ENCODE results near the gene LARP4.

DNA sequence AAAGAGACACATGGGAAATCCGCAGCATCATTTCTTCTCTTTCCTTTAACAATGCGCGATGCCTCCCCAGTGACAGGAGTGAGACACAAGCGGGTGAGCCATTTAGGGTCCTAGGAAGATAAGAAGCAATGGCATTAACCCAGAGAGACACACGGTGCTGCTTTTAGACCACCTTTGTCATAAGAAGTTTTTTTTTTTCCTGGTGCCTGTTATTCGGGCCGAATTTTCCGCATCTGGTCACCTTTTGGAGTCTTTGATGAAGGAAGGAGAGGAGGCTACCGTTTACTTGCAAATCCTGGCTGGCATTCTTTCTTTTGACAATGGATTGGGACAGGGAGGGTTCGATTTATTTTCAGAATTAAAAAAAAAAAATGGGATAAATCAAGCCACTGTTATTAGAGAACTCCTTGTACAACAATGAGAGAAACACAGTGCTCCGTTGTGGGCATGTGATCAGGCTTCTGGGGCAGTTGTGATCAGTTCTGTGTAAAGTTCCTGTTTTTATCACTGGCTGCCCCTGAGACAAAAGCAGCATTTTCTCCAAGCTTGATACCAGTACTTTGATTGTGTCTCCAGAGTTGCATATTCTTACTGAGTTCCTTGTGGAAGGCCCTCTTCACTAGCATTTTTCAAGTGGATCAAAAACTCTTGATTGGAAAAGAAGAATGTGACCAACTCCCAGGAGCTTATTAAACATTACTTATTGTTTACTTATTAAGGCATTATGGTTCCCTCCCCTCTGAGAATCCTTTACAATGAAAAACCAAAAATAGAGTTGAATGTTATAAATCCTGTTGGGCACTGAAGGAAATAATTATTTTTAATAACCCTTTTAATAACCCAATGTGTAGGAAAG is 105.2 kb downstream of the LARP4 start:
- TF ChIP-seq CTCF (IDR thresholded peaks at IDR 0.05) (no peak), POLR2A (IDR thresholded peaks at IDR 0.05) (no peak)

All from uterus (tissue), 2 donors.